Esophagus squamous epithelium (tissue), 4 donors: Measurements from ENCODE around the gene RPP38.

Experiments
- CTCF ChIP-seq, 6 experiments: fragments of 450-650 bp in 4 of 6; fragments of 200-600 bp in 2 of 6; sonication (generic) in 2 of 6; IDR thresholded peaks; one replicate each; pipeline ENCODE4 v1.5.1; 2016 to 2019; ENCODE audit warnings: antibody characterized with exemption in 6 of 6, mild to moderate bottlenecking in 4 of 6, moderate library complexity in 4 of 6
- POLR2A ChIP-seq, 4 donors: fragments of 450-650 bp; IDR thresholded peaks; one replicate each; pipeline ENCODE4 v1.6.1; 2017; ENCODE audit warnings: antibody characterized with exemption in 4 of 4, mild to moderate bottlenecking in 4 of 4, moderate library complexity in 3 of 4

GRCh38 chr10:15141136-15142054, 44.2 kb downstream of the RPP38 start:
- TF ChIP-seq CTCF (IDR thresholded peaks at IDR 0.05) (no peak), POLR2A (IDR thresholded peaks at IDR 0.05) (no peak)
